ENCODE results near the gene CHRND. TPM values are rescaled to one million over a fixed set of nuclear protein-coding genes. Genes with fewer than 3 reads are reported as not detected.

CHRND gene
- total RNA-seq, 1 donor from 2014 or later: not detected

GRCh38 chr2:232535761-232536530, 10.0 kb downstream of the CHRND start:
- intact Hi-C loops (cut with DNase I): no loop called here
- DNase-seq (no peak), ATAC-seq (ENCODE audit: poor library complexity) (no peak)

DNA sequence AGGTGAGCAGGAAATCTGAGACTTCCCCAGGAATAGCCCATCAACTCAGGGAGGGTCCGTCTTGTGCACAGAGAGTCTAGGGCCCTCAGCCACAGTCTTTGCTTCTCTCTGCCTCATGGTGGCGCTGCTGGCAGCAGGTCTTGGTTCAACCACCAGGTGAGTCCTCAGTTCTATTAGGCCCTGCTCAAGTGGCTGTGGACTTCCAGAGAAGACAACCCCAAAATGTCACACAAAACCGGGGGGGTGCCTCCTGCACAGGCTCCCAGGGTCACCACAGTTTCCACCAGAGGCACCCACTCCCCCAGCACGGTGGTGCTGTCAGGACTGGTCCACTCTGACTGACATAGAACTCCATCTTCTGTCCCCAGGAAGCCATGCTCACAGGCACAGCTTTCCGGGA, 11.1 kb downstream of the CHRND start:
- peak; percentile 35 for DNase-seq

DNA sequence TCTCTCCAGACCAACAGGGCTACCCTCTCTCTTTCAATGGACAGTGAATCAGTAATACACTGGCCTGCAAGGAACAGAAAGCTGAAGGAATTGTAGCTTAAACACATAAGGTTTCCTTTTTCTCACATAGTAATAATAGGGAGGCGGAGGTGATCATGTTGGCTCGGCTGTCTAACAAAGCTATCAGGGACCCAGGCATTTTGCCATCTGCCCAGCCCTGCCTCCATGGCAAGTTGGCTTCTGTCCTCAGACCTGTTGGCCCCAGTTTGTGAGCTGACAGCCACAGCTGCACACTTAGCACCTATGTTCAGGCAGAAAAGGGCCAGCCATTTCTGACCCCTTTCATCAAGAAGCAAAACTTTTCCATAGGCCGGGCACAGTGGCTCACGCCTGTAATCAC, 11.5 kb downstream of the CHRND start:
- ATAC-seq (ENCODE audit: poor library complexity) (peak; percentile 78), DNase-seq (peak; percentile 65)
- intact Hi-C loops (cut with DNase I): no loop called here

More for the DNA sequence above, 11.1 kb downstream of the CHRND start:
- peak; percentile 23 for ATAC-seq (ENCODE audit: poor library complexity)
- intact Hi-C loops (cut with DNase I): no loop called here

GRCh38 chr2:232538671-232539070, 12.7 kb downstream of the CHRND start:
- DNase-seq: peak; percentile 29
- intact Hi-C loops (cut with DNase I): no loop called here
- no peak for ATAC-seq (ENCODE audit: poor library complexity)

GRCh38 chr2:232539298-232540231, 13.6 kb downstream of the CHRND start, which contains the start of gene CHRNG:
TSS of gene CHRNG (plus strand) at chr2:232539692. CDS start at chr2:232539748, 56 bp downstream.
- intact Hi-C loops (cut with DNase I): no loop called here
- peak; percentile 24 for DNase-seq

GRCh38 chr2:232540441-232541041, 14.6 kb downstream of the CHRND start:
- ATAC-seq (ENCODE audit: poor library complexity) (no peak), DNase-seq (peak; percentile 31)
- intact Hi-C loops (cut with DNase I): no loop called here

More at GRCh38 chr2:232539298-232540231, 13.6 kb downstream of the CHRND start, which contains the start of gene CHRNG:
- no peak for ATAC-seq (ENCODE audit: poor library complexity)

DNA sequence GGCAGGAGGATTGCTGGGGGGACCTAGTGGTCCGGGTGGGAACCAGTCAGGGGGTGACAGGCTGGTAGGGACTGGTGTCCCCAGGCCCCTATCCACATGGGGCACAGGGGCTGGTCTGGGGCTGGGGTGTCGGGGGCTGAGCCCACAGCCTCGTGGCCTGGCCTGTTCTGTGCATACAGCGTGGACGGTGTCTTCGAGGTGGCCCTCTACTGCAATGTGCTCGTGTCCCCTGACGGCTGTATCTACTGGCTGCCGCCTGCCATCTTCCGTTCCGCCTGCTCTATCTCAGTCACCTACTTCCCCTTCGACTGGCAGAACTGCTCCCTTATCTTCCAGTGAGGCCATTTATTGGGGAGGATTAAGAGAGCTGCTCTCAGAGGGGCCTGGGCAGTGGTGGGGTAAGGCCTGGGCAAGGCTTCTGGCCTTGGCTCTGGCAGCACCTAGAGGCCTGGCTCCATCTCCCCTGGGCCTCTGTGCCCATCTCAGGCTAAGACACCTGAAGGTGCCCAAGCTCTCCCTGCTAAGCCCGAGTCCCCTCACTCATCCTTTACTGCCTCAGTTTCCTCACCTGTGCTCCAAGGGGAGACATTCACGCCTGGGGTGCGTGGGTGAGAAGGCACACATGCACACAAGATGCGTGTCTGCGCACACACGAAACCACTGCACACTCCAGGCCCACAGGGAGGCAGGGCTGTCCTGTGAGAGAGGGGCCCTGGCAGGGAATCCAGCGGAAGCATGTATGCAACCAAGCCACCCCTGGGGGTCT, 15.4 kb downstream of the CHRND start:
- ATAC-seq (ENCODE audit: poor library complexity): no peak
- DNase-seq: peak; percentile 32
- intact Hi-C loops (cut with DNase I): no loop called here

GRCh38 chr2:232541961-232542714, 16.2 kb downstream of the CHRND start:
- intact Hi-C loops (cut with DNase I): no loop called here
- ATAC-seq (ENCODE audit: poor library complexity): no peak
- DNase-seq: no peak

DNA sequence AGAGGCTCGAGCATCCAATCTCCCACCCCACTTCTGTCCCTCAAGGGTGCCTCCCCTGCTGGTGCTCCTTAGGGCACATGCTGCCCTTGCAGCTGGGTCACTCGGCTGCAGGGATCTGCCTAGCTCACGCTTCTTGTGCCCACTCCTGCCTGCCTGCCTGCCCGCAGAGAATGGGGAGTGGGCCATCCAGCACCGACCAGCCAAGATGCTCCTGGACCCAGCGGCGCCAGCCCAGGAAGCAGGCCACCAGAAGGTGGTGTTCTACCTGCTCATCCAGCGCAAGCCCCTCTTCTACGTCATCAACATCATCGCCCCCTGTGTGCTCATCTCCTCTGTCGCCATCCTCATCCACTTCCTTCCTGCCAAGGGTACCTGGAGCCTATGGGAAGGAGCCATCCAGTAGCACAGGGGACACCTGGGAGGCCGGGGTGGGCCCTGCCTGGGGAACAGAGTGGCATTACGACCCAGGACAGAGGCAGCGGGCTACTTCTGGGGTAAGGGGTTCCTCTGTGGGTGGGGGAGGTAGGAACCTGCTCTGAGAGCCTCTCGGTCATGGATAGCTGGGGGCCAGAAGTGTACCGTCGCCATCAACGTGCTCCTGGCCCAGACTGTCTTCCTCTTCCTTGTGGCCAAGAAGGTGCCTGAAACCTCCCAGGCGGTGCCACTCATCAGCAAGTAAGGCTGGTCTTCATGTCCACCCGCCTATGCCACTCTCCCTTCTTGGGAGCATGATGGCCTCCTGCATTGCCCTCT, 16.9 kb downstream of the CHRND start:
- intact Hi-C loops (cut with DNase I): no loop called here
- no peak for ATAC-seq (ENCODE audit: poor library complexity)
- DNase-seq: no peak

- ATAC-seq (ENCODE audit: poor library complexity): no peak
- intact Hi-C loops (cut with DNase I): no loop called here
- no peak for DNase-seq
These were observed 17.5 kb downstream of the CHRND start for GRCh38 chr2:232543491-232543890.

- intact Hi-C loops (cut with DNase I): no loop called here
- DNase-seq (no peak), ATAC-seq (ENCODE audit: poor library complexity) (no peak)
These were observed 18.1 kb downstream of the CHRND start for GRCh38 chr2:232543928-232544631.

- intact Hi-C loops (cut with DNase I): no loop called here
- ATAC-seq (ENCODE audit: poor library complexity) (no peak), DNase-seq (no peak)
These were observed 18.7 kb downstream of the CHRND start for GRCh38 chr2:232544674-232545073.

DNA sequence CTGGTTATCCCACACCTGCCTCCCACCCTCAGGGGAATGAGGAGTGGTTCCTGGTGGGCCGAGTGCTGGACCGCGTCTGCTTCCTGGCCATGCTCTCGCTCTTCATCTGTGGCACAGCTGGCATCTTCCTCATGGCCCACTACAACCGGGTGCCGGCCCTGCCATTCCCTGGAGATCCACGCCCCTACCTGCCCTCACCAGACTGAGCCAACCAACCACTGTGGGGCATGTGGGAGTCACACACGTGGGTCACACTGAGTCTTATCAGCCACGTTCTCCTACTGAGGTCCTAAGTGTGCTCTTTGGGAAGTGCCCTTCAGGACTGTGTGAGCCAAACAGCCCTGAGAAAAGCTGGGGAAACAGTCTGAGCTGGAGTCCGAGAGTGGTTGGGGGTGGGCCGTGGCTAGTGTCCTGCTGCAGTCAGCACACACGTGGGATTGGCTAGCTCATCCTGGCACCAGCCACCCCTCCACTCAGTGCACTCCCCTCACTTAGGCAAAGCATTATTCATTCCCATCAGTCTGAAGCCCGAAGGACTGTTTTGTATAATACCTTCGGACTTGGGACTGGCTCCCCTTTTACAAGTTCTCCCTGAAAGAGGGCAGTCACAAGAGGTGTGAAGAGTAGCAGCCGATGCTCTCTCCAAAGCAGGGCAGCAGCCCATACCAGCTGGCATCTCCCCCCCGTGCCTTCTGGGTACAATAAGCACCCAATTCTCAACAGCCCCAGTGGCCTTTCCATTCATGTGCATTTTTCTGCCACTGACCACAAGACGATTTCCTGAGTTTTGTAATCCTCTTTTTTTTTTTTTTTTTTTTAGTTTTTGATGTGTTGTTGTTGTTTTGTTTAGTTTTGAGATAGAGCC, 19.8 kb downstream of the CHRND start:
- ATAC-seq (ENCODE audit: poor library complexity) (no peak), DNase-seq (no peak)
- intact Hi-C loops (cut with DNase I): no loop called here

- intact Hi-C loops (cut with DNase I): no loop called here
- ATAC-seq (ENCODE audit: poor library complexity): no peak
- no peak for DNase-seq
These were observed 22.0 kb downstream of the CHRND start for GRCh38 chr2:232547991-232548390.

DNA sequence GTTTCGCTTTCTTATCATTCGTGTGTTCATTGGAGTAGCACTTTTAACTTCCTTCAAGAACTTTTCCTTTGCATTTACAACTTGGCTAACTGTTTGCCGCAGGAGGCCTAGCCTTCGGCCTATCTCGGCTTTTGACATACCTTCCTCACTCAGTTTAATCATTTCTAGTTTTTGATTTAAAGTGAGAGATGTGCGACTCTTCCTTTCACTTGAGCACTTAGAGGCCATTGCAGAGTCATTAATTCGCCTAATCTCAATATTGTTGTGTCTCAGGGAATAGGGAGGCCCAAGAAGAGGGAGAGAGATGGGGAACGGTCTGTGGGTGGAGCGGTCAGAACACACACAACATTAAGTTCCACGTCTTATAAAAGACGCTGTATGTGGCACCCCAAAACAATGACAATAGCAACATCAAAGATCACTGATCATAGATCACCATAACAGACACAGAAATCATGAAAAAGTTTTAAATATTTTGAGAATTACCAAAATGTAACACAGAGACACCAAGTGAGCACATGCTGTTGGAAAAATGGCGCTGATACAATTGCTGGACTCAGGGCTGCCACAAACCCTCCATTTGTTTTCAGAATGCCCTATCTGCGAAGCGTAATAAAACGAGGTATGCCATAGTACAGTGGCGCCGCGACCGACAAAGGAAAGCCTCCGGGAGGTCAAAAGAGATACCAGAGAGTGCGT, 23.8 kb downstream of the CHRND start:
- DNase-seq (no peak), ATAC-seq (ENCODE audit: poor library complexity) (no peak)
- intact Hi-C loops (cut with DNase I): no loop called here
